ENCODE results near the gene ZNF783.
"Not testable (repeated sequence)": the region's sequence is repeated elsewhere in the genome, so short reads cannot be mapped to it uniquely, and the experiment has no call there.

Gene ZNF783

GRCh38 chr7:149240637-149241036 lies 21.4 kb upstream of the ZNF783 start:
- no peak for DNase-seq (ENCODE audit: low read depth)

GRCh38 chr7:149241696-149242095 lies 20.3 kb upstream of the ZNF783 start:
- DNase-seq (ENCODE audit: low read depth) = no peak

- DNase-seq (ENCODE audit: low read depth) = no peak
Measured at GRCh38 chr7:149245244-149245643, 16.8 kb upstream of the ZNF783 start.

- DNase-seq (ENCODE audit: low read depth) = no peak
Measured at GRCh38 chr7:149245744-149246143, 16.3 kb upstream of the ZNF783 start.

- DNase-seq (ENCODE audit: low read depth) = no peak
Measured at GRCh38 chr7:149248777-149249176, 13.2 kb upstream of the ZNF783 start.

- not testable (repeated sequence) for DNase-seq (ENCODE audit: low read depth)
Measured at GRCh38 chr7:149250151-149250550, 11.8 kb upstream of the ZNF783 start.

GRCh38 chr7:149251518-149251917 lies 10.5 kb upstream of the ZNF783 start:
- not testable (repeated sequence) for DNase-seq (ENCODE audit: low read depth)

- DNase-seq (ENCODE audit: low read depth) = no peak
Measured at GRCh38 chr7:149252378-149252777, 9.6 kb upstream of the ZNF783 start.

GRCh38 chr7:149253665-149254064 lies 8.3 kb upstream of the ZNF783 start:
- no peak for DNase-seq (ENCODE audit: low read depth)

GRCh38 chr7:149254181-149254858 lies 7.7 kb upstream of the ZNF783 start:
- no peak for DNase-seq (ENCODE audit: low read depth)

- DNase-seq (ENCODE audit: low read depth) = no peak
Measured at GRCh38 chr7:149255174-149255573, 6.8 kb upstream of the ZNF783 start.

GRCh38 chr7:149256568-149256967 lies 5.4 kb upstream of the ZNF783 start:
- DNase-seq (ENCODE audit: low read depth) = no peak

- no peak for DNase-seq (ENCODE audit: low read depth)
Measured at GRCh38 chr7:149257146-149257545, 4.8 kb upstream of the ZNF783 start.

- DNase-seq (ENCODE audit: low read depth) = no peak
Measured at GRCh38 chr7:149261316-149261828, 624 bp upstream of the ZNF783 start.

GRCh38 chr7:149266451-149266850 lies 4.5 kb downstream of the ZNF783 start:
- no peak for DNase-seq (ENCODE audit: low read depth)

- DNase-seq (ENCODE audit: low read depth) = no peak
Measured at GRCh38 chr7:149267733-149268132, 5.7 kb downstream of the ZNF783 start.

- not testable (repeated sequence) for DNase-seq (ENCODE audit: low read depth)
Measured at GRCh38 chr7:149274424-149274823, 12.4 kb downstream of the ZNF783 start.

GRCh38 chr7:149277871-149278270 lies 15.9 kb downstream of the ZNF783 start:
- DNase-seq (ENCODE audit: low read depth) = no peak

- no peak for DNase-seq (ENCODE audit: low read depth)
Measured at GRCh38 chr7:149278396-149278795, 16.4 kb downstream of the ZNF783 start.

GRCh38 chr7:149279111-149279743 lies 17.2 kb downstream of the ZNF783 start:
- DNase-seq (ENCODE audit: low read depth) = no peak

- no peak for DNase-seq (ENCODE audit: low read depth)
Measured at GRCh38 chr7:149280151-149280550, 18.2 kb downstream of the ZNF783 start.

- no peak for DNase-seq (ENCODE audit: low read depth)
Measured at GRCh38 chr7:149280661-149281507, 18.9 kb downstream of the ZNF783 start.
